Measurements from ENCODE around the gene GLP2R.
"Not testable (repeated sequence)": the region's sequence is repeated elsewhere in the genome, so short reads cannot be mapped to it uniquely, and the experiment has no call there.

GLP2R gene

GRCh38 chr17:9900784-9901183 lies 75.1 kb downstream of the GLP2R start:
- no peak for DNase-seq

- DNase-seq = no peak
These were observed 76.4 kb downstream of the GLP2R start for GRCh38 chr17:9902120-9902519.

GRCh38 chr17:9904277-9905077 lies 78.8 kb downstream of the GLP2R start:
- no peak for DNase-seq

GRCh38 chr17:9905078-9905415 lies 79.3 kb downstream of the GLP2R start, which contains the start of gene RCVRN:
RCVRN (minus strand) TSS chr17:9905271; CDS start chr17:9905180, 91 bp downstream.
- DNase-seq = no peak

- DNase-seq = no peak
These were observed 80.2 kb downstream of the GLP2R start for GRCh38 chr17:9905902-9906301.

GRCh38 chr17:9906616-9907015 lies 80.9 kb downstream of the GLP2R start:
- DNase-seq = no peak

- DNase-seq = no peak
These were observed 81.4 kb downstream of the GLP2R start for GRCh38 chr17:9907131-9907530.

GRCh38 chr17:9907883-9908648 lies 82.3 kb downstream of the GLP2R start:
- DNase-seq = no peak

GRCh38 chr17:9908649-9909042 lies 82.9 kb downstream of the GLP2R start:
- no peak for DNase-seq

- no peak for DNase-seq
These were observed 85.4 kb downstream of the GLP2R start for GRCh38 chr17:9911089-9911488.

- no peak for DNase-seq
These were observed 86.7 kb downstream of the GLP2R start for GRCh38 chr17:9912121-9913099.

- no peak for DNase-seq
These were observed 87.8 kb downstream of the GLP2R start for GRCh38 chr17:9913476-9913875.

GRCh38 chr17:9916108-9916507 lies 90.4 kb downstream of the GLP2R start:
- DNase-seq = no peak

- DNase-seq = no peak
These were observed 91.4 kb downstream of the GLP2R start for GRCh38 chr17:9917131-9917530.

GRCh38 chr17:9917801-9918200 lies 92.1 kb downstream of the GLP2R start:
- DNase-seq = no peak

GRCh38 chr17:9918352-9918751 lies 92.6 kb downstream of the GLP2R start:
- DNase-seq = no peak

- DNase-seq = no peak
These were observed 93.2 kb downstream of the GLP2R start for GRCh38 chr17:9918804-9919352.

GRCh38 chr17:9921216-9921615 lies 95.5 kb downstream of the GLP2R start:
- DNase-seq = not testable (repeated sequence)

GRCh38 chr17:9922012-9922848 lies 96.5 kb downstream of the GLP2R start:
- no peak for DNase-seq

GRCh38 chr17:9924735-9925191 lies 99.0 kb downstream of the GLP2R start:
- no peak for DNase-seq

GRCh38 chr17:9925457-9925856 lies 99.7 kb downstream of the GLP2R start:
- DNase-seq = no peak
